GM19025 (cell line): ENCODE data around the gene HTR5A.

Experiments
- ATAC-seq: cut with Tn5 transposase; IDR thresholded peaks from one replicate; pipeline ENCODE4 v1.9.1; 2021; ENCODE audit warnings: mild to moderate bottlenecking, low read depth, moderate library complexity; ENCODE audit not compliant: unreplicated experiment

Gene HTR5A

GRCh38 chr7:155084969-155085368, 14.8 kb downstream of the HTR5A start:
- ATAC-seq = no peak

- no peak for ATAC-seq
Measured at GRCh38 chr7:155090684-155091083, 20.6 kb downstream of the HTR5A start.

- no peak for ATAC-seq
Measured at GRCh38 chr7:155093596-155093995, 23.5 kb downstream of the HTR5A start.

GRCh38 chr7:155094636-155095135, 24.6 kb downstream of the HTR5A start:
- no peak for ATAC-seq

- ATAC-seq = no peak
Measured at GRCh38 chr7:155097338-155097737, 27.2 kb downstream of the HTR5A start.

- no peak for ATAC-seq
Measured at GRCh38 chr7:155103839-155104238, 33.7 kb downstream of the HTR5A start.

GRCh38 chr7:155104913-155105312, 34.8 kb downstream of the HTR5A start:
- no peak for ATAC-seq

GRCh38 chr7:155106356-155106755, 36.2 kb downstream of the HTR5A start:
- no peak for ATAC-seq

GRCh38 chr7:155107126-155107525, 37.0 kb downstream of the HTR5A start:
- no peak for ATAC-seq

- ATAC-seq = no peak
Measured at GRCh38 chr7:155108144-155108901, 38.2 kb downstream of the HTR5A start.

GRCh38 chr7:155109121-155109520, 39.0 kb downstream of the HTR5A start:
- ATAC-seq = no peak

- no peak for ATAC-seq
Measured at GRCh38 chr7:155115288-155115687, 45.2 kb downstream of the HTR5A start.

GRCh38 chr7:155119801-155120382, 49.8 kb downstream of the HTR5A start:
- ATAC-seq = no peak

GRCh38 chr7:155120460-155120859, 50.3 kb downstream of the HTR5A start:
- ATAC-seq = no peak

- no peak for ATAC-seq
Measured at GRCh38 chr7:155122831-155123230, 52.7 kb downstream of the HTR5A start.

GRCh38 chr7:155123413-155123812, 53.3 kb downstream of the HTR5A start:
- no peak for ATAC-seq

GRCh38 chr7:155124706-155125105, 54.6 kb downstream of the HTR5A start:
- no peak for ATAC-seq

GRCh38 chr7:155129186-155129585, 59.1 kb downstream of the HTR5A start:
- ATAC-seq = no peak

GRCh38 chr7:155129789-155130188, 59.7 kb downstream of the HTR5A start:
- no peak for ATAC-seq

GRCh38 chr7:155130493-155130892, 60.4 kb downstream of the HTR5A start:
- no peak for ATAC-seq

- no peak for ATAC-seq
Measured at GRCh38 chr7:155131090-155131489, 61.0 kb downstream of the HTR5A start.

GRCh38 chr7:155132431-155132830, 62.3 kb downstream of the HTR5A start:
- no peak for ATAC-seq
